B cell (primary cell): ENCODE results near the gene AKT1. TPM values are rescaled to one million over a fixed set of nuclear protein-coding genes. Genes with fewer than 3 reads are reported as not detected.
A peak's percentile ranks its signal among the peaks of the same experiment; 100 is the strongest.

ENCODE experiments used
- ATAC-seq: fragments of 200-7000 bp; cut with Tn5 transposase; one replicate; pipeline ENCODE4 v1.10.0; 2021; ENCODE audit warnings: low read depth, mild to moderate bottlenecking, moderate number of reproducible peaks, moderate library complexity
- CTCF ChIA-PET: fragments of 350-600 bp; sonication (Branson Sonifier 250); formaldehyde crosslinking; loops from one replicate; lab custom pipeline; 2021; ENCODE audit warnings: antibody characterized with exemption, inconsistent platforms; lab: Charles Lee
- POLR2A ChIA-PET: fragments of 350-600 bp; sonication (Branson Sonifier 250); formaldehyde crosslinking; loops from one replicate; lab custom pipeline; 2021; ENCODE audit warnings: antibody characterized with exemption; lab: Charles Lee
- DNase-seq: peaks from one replicate; pipeline ENCODE4 v3.0.0; 2013
- H2AFZ ChIP-seq: 2 replicates; pipeline ENCODE4 v1.6.1; 2012; ENCODE audit warnings: mild to moderate bottlenecking, low read depth, low read length; ENCODE audit not compliant: insufficient read depth, poor library complexity, severe bottlenecking
- H3K27ac ChIP-seq, 2 donors: 1 replicate in 1 of 2; 2 replicates in 1 of 2; pipeline ENCODE4 v1.5.1; 2012 to 2013; ENCODE audit warnings: low read length in 2 of 2, mild to moderate bottlenecking in 2 of 2, moderate library complexity in 1 of 2
- H3K27me3 ChIP-seq, 4 experiments: fragments of 200-600 bp in 1 of 4; sonication (generic) in 1 of 4; replicated peaks in 1 of 4; 1 replicate in 2 of 4; 2 replicates in 2 of 4; pipeline versions ENCODE4 v1.6.1 to v1.7.0; 2013 to 2016; ENCODE audit warnings: low read length in 3 of 4, mild to moderate bottlenecking in 2 of 4, mixed read lengths in 1 of 4, moderate library complexity in 1 of 4; ENCODE audit not compliant: insufficient read depth in 4 of 4, control insufficient read depth in 3 of 4; ENCODE audit errors: control extremely low read depth in 1 of 4
- H3K36me3 ChIP-seq, 2 experiments: replicated peaks in 1 of 2; 1 replicate in 1 of 2; 2 replicates in 1 of 2; pipeline versions ENCODE4 v1.6.1 to v1.7.1; 2013; ENCODE audit warnings: low read length in 1 of 2; ENCODE audit not compliant: insufficient read depth in 2 of 2, control insufficient read depth in 1 of 2; ENCODE audit errors: control extremely low read depth in 1 of 2, extremely low read depth in 1 of 2
- H3K4me1 ChIP-seq, 2 donors: fragments of 200-600 bp in 1 of 2; sonication (generic) in 1 of 2; 1 replicate in 1 of 2; 2 replicates in 1 of 2; pipeline versions ENCODE4 v1.5.1 to v1.6.1; 2013 to 2017; ENCODE audit warnings: low read length in 2 of 2; ENCODE audit not compliant: control insufficient read depth in 2 of 2, insufficient read depth in 2 of 2
- H3K4me2 ChIP-seq: replicated peaks from 2 replicates; pipeline ENCODE3; 2012; ENCODE audit warnings: mild to moderate bottlenecking, low read depth, low read length; ENCODE audit not compliant: poor library complexity, severe bottlenecking
- H3K4me3 ChIP-seq, 5 experiments: fragments of 200-600 bp in 1 of 5; sonication (generic) in 1 of 5; 1 replicate in 3 of 5; 2 replicates in 2 of 5; pipeline versions ENCODE4 v1.5.1 to v1.7.0; 2011 to 2016; ENCODE audit warnings: low read length in 4 of 5, mild to moderate bottlenecking in 4 of 5, low read depth in 2 of 5, control low read depth in 1 of 5, moderate library complexity in 1 of 5; ENCODE audit not compliant: insufficient read depth in 1 of 5; ENCODE audit errors: control extremely low read depth in 1 of 5, extremely low read depth in 1 of 5
- H3K79me2 ChIP-seq: fragments of 200-600 bp; sonication (generic); one replicate; pipeline ENCODE4 v1.6.0; 2016; ENCODE audit warnings: low read length; ENCODE audit not compliant: control insufficient read depth, insufficient read depth
- H3K9ac ChIP-seq: fragments of 200-600 bp; sonication (generic); 2 replicates; pipeline ENCODE4 v1.6.1; 2017; ENCODE audit warnings: mild to moderate bottlenecking, low read length, moderate library complexity
- H3K9me3 ChIP-seq, 3 donors: one replicate each; pipeline versions ENCODE4 v1.6.1 to v1.7.1; 2013; ENCODE audit warnings: low read length in 2 of 3; ENCODE audit not compliant: control insufficient read depth in 2 of 3, insufficient read depth in 1 of 3; ENCODE audit errors: control extremely low read depth in 1 of 3
- H4K20me1 ChIP-seq: 2 replicates; pipeline ENCODE4 v1.6.0; 2012; ENCODE audit warnings: mild to moderate bottlenecking, low read length; ENCODE audit not compliant: insufficient read depth, control insufficient read depth, poor library complexity, severe bottlenecking
- H3K27ac Mint-ChIP-seq: one replicate; pipeline ENCODE4 v1.8.0; 2021; ENCODE audit warnings: mixed read lengths
- H3K27me3 Mint-ChIP-seq: one replicate; pipeline ENCODE4 v1.8.0; 2021; ENCODE audit warnings: mixed read lengths
- H3K4me1 Mint-ChIP-seq: one replicate; pipeline ENCODE4 v1.8.0; 2021; ENCODE audit warnings: mixed read lengths
- H3K4me3 Mint-ChIP-seq: one replicate; pipeline ENCODE4 v1.8.0; 2021; ENCODE audit warnings: mixed read lengths
- H3K9me3 Mint-ChIP-seq: one replicate; pipeline ENCODE4 v1.8.0; 2022; ENCODE audit warnings: mixed read lengths; ENCODE audit not compliant: insufficient read depth
- CTCF ChIP-seq: fragments of 200-600 bp; IDR thresholded peaks from one replicate; pipeline ENCODE4 v1.8.0; 2022; ENCODE audit warnings: antibody characterized with exemption, mild to moderate bottlenecking
- EZH2 ChIP-seq: IDR thresholded peaks from 2 replicates; pipeline ENCODE4 v1.6.1; 2012; ENCODE audit warnings: borderline replicate concordance, low read depth, mild to moderate bottlenecking, moderate library complexity, low read length; ENCODE audit not compliant: insufficient read depth, poor library complexity, severe bottlenecking
- WGBS: methylation state at CpG from one replicate; pipeline ENCODE4 v1.1.5; 2013; ENCODE audit warnings: missing lambda C conversion rate; ENCODE audit not compliant: insufficient coverage; 5-methylcytosine and 5-hydroxymethylcytosine counted together
- intact Hi-C: fragments of 100-400 bp; cut with micrococcal nuclease; formaldehyde crosslinking; loops from one replicate; pipeline ENCODE4 v1.10.0; 2022
- polyA plus RNA-seq: library from polyadenylated mRNA; depleted of rRNA; stranded (reverse); fragments of >200 nt; gene quantifications from 2 replicates; pipeline ENCODE4 v1.2.3, GENCODE V29; 2012
- total RNA-seq, 2 donors: library from RNA; stranded (reverse); fragments of 120-200 nt in 1 of 2; gene quantifications; 1 replicate in 1 of 2; 2 replicates in 1 of 2; pipeline versions ENCODE4 v1.2.3 to v1.2.4, GENCODE V29; 2013 to 2022

The AKT1 gene
- total and polyA plus RNA-seq, 2 donors (not counting 1 experiment from before 2014, with no cell fraction given): 71.1 to 90.1 TPM

DNA sequence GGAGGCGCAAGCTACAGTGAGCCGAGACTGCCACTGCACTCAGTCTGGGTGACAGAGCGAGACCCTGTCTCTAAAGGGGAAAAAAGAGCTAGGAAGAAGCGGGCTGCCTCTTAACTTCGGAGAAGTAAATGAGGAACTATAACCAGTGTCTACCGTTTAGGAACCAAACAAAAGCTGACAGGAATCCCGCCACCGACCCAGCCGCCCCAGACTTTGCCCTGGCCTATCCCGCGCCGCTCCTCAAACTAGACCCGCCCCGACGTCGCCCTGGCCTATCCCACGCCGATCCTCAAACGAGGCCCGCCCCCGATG lies 43.2 kb downstream of the AKT1 start:
- Histone ChIP-seq H2AFZ (peak overlapping the region; percentile 82), H3K9me3 (peaks cover 0 to 14% (median 0%) of the 10 kb centered on the region in 3 donors), H3K4me2 (peak overlapping the region; percentile 94), H3K79me2 (peaks cover 32% of the 10 kb centered on the region), H3K4me1 (peaks cover 18 to 24% of the 10 kb centered on the region in 2 donors), H3K9ac (peak overlapping the region; percentile 88), H3K36me3 (peaks cover 0 to 17% of the 10 kb centered on the region in 2 experiments), H3K4me3 (peak overlapping the region; percentile 22 to 98 (median 91)), H4K20me1 (peaks cover 34% of the 10 kb centered on the region), H3K27ac (peak overlapping the region; percentile 80 to 90), H3K27me3 (no peaks in the 10 kb centered on the region)
- DNase-seq: peak; percentile 99
- intact Hi-C loops: loop anchor here (1.0 to 5.0 kb wide), 8 partner anchors 16 to 1035 kb away; partner anchors contain the start of genes ADSS1, BRF1, GPR132 and XRCC3
- Mint-ChIP-seq H3K4me3 (peak overlapping the region; percentile 91), H3K27me3 (no peaks in the 10 kb centered on the region), H3K9me3 (no peaks in the 10 kb centered on the region), H3K4me1 (peaks cover 33% of the 10 kb centered on the region), H3K27ac (peak overlapping the region; percentile 95)
- ATAC-seq: no peak
- TF ChIP-seq EZH2: no peak
- no peak for TF ChIP-seq CTCF
- POLR2A ChIA-PET: interaction anchor here (0.6 to 1.6 kb wide), 10 partner anchors 28 to 1188 kb away, joined by 3 to 9 read pairs (median 4); partner anchors contain the start of genes ADSS1, GPR132 and ZBTB42
- 3% methylated on average over 21 of the region's 21 CpGs for WGBS
- CTCF ChIA-PET: interaction anchor here (0.5 to 2.5 kb wide), 9 partner anchors 10 to 675 kb away, joined by 3 to 12 read pairs (median 3); partner anchors contain the start of gene ADSS1
